H1 (cell line): ENCODE results near the gene PRCD. TPM values are rescaled to one million over a fixed set of nuclear protein-coding genes. Genes with fewer than 3 reads are reported as not detected.

ENCODE experiments used
- CTCF ChIA-PET: fragments of 300-600 bp; sonication (Branson Sonifier 250); formaldehyde crosslinking; loops from one replicate; lab custom pipeline; 2021; ENCODE audit not compliant: partially characterized antibody; lab: Charles Lee
- POLR2A ChIA-PET: fragments of 300-600 bp; sonication (Branson Sonifier 250); formaldehyde crosslinking; loops from one replicate; lab custom pipeline; 2021; ENCODE audit warnings: inconsistent platforms; ENCODE audit not compliant: partially characterized antibody; lab: Charles Lee
- DNase-seq, 2 experiments: peaks; one replicate each; pipeline versions ENCODE4 v3.0.0 to v3.0.0-alpha.2; 2010 to 2022; ENCODE audit warnings: low spot score in 2 of 2, low read depth in 1 of 2, mixed read lengths in 1 of 2
- FAIRE-seq: peaks from 2 replicates; lab custom pipeline; 2011; peaks lifted over from hg19 to GRCh38; lab: Jason Lieb, UNC
- H2AFZ ChIP-seq: 2 replicates; pipeline ENCODE4 v1.8.1; 2012; ENCODE audit warnings: low read length, inconsistent platforms
- H2AK5ac ChIP-seq: 2 replicates; pipeline ENCODE4 v1.6.1; 2013; ENCODE audit warnings: low read depth, low read length
- H2BK120ac ChIP-seq: replicated peaks from 2 replicates; pipeline ENCODE3; 2013; ENCODE audit warnings: low read depth, low read length, inconsistent platforms
- H2BK12ac ChIP-seq: 2 replicates; pipeline ENCODE4 v1.6.1; 2013; ENCODE audit warnings: low read depth, low read length
- H2BK15ac ChIP-seq: 2 replicates; pipeline ENCODE4 v1.6.1; 2013; ENCODE audit warnings: low read length
- H2BK20ac ChIP-seq: 2 replicates; pipeline ENCODE4 v1.6.1; 2013; ENCODE audit warnings: low read length
- H2BK5ac ChIP-seq: 2 replicates; pipeline ENCODE4 v1.6.1; 2013; ENCODE audit warnings: low read depth, low read length
- H3K14ac ChIP-seq: 2 replicates; pipeline ENCODE4 v1.6.1; 2013; ENCODE audit warnings: inconsistent platforms; ENCODE audit not compliant: insufficient read length
- H3K18ac ChIP-seq: 2 replicates; pipeline ENCODE4 v1.6.1; 2013; ENCODE audit warnings: low read length; ENCODE audit errors: extremely low read depth
- H3K23ac ChIP-seq: 2 replicates; pipeline ENCODE4 v1.6.1; 2013; ENCODE audit warnings: inconsistent platforms; ENCODE audit not compliant: insufficient read length
- H3K23me2 ChIP-seq: 2 replicates; pipeline ENCODE4 v1.6.1; 2013; ENCODE audit warnings: low read depth, low read length
- H3K27ac ChIP-seq: 2 replicates; pipeline ENCODE4 v1.6.1; 2011; ENCODE audit warnings: low read depth, low read length, inconsistent platforms
- H3K27me3 ChIP-seq, 4 experiments: replicated peaks in 1 of 4; 1 replicate in 1 of 4; 2 replicates in 3 of 4; pipeline versions ENCODE4 v1.6.1 to v1.8.1; 2011 to 2013; ENCODE audit warnings: low read length in 3 of 4, mild to moderate bottlenecking in 3 of 4, inconsistent platforms in 2 of 4, mixed read lengths in 2 of 4, moderate library complexity in 1 of 4; ENCODE audit not compliant: control insufficient read depth in 3 of 4, insufficient read depth in 3 of 4; ENCODE audit errors: extremely low read depth in 1 of 4
- H3K36me3 ChIP-seq, 4 experiments: 2 replicates each; pipeline versions ENCODE4 v1.6.1 to v1.8.1; 2011 to 2013; ENCODE audit warnings: mild to moderate bottlenecking in 4 of 4, low read length in 3 of 4, moderate library complexity in 2 of 4, control low read depth in 1 of 4, inconsistent platforms in 1 of 4; ENCODE audit not compliant: insufficient read depth in 4 of 4, control insufficient read depth in 2 of 4
- H3K4ac ChIP-seq: replicated peaks from 2 replicates; pipeline ENCODE3; 2013; ENCODE audit warnings: low read length, low read depth, mixed read lengths, inconsistent platforms; ENCODE audit not compliant: insufficient read length
- H3K4me1 ChIP-seq, 4 experiments: replicated peaks in 1 of 4; 1 replicate in 1 of 4; 2 replicates in 3 of 4; pipeline versions ENCODE4 v1.6.1 to v1.8.1; 2011 to 2013; ENCODE audit warnings: low read length in 3 of 4, inconsistent platforms in 2 of 4, mixed read lengths in 1 of 4; ENCODE audit not compliant: insufficient read depth in 4 of 4, control insufficient read depth in 3 of 4
- H3K4me2 ChIP-seq, 2 experiments: 2 replicates each; pipeline versions ENCODE4 v1.6.1 to v1.8.1; 2011 to 2013; ENCODE audit warnings: low read depth in 2 of 2, low read length in 2 of 2, control low read depth in 1 of 2, inconsistent platforms in 1 of 2, mild to moderate bottlenecking in 1 of 2; ENCODE audit not compliant: insufficient read depth in 1 of 2
- H3K4me3 ChIP-seq, 4 experiments: fragments of 200-600, 300-600 bp in 1 of 4; sonication (generic), shearing (Covaris generic), sonication (Bioruptor Twin) in 1 of 4; 2 replicates each; pipeline versions ENCODE4 v1.5.1 to v1.8.1; 2011 to 2016; ENCODE audit warnings: low read length in 4 of 4, low read depth in 3 of 4, control low read depth in 2 of 4, inconsistent platforms in 2 of 4, mild to moderate bottlenecking in 2 of 4, mixed read lengths in 1 of 4, moderate library complexity in 1 of 4; ENCODE audit not compliant: insufficient read depth in 2 of 4; ENCODE audit errors: extremely low read depth in 1 of 4
- H3K56ac ChIP-seq: replicated peaks from 2 replicates; pipeline ENCODE3; 2013; ENCODE audit warnings: low read depth, mild to moderate bottlenecking, mixed read lengths, low read length, inconsistent platforms; ENCODE audit not compliant: insufficient read length
- H3K79me1 ChIP-seq: 2 replicates; pipeline ENCODE4 v1.6.1; 2013; ENCODE audit warnings: low read depth, low read length, control low read depth
- H3K79me2 ChIP-seq, 2 experiments: 2 replicates each; pipeline versions ENCODE4 v1.6.1 to v1.8.1; 2012 to 2013; ENCODE audit warnings: low read length in 2 of 2, mild to moderate bottlenecking in 2 of 2, inconsistent platforms in 1 of 2; ENCODE audit not compliant: insufficient read depth in 2 of 2, control insufficient read depth in 1 of 2
- H3K9ac ChIP-seq, 4 experiments: replicated peaks in 1 of 4; 1 replicate in 1 of 4; 2 replicates in 3 of 4; pipeline versions ENCODE4 v1.6.1 to v1.8.1; 2011 to 2013; ENCODE audit warnings: low read depth in 3 of 4, low read length in 3 of 4, control low read depth in 2 of 4, mild to moderate bottlenecking in 2 of 4, moderate library complexity in 2 of 4, inconsistent platforms in 1 of 4; ENCODE audit errors: extremely low read depth in 1 of 4
- H3K9me3 ChIP-seq, 2 experiments: 2 replicates each; pipeline versions ENCODE4 v1.6.1 to v1.8.1; 2012 to 2013; ENCODE audit warnings: mild to moderate bottlenecking in 2 of 2, moderate library complexity in 2 of 2, control low read depth in 1 of 2, inconsistent platforms in 1 of 2, low read depth in 1 of 2, low read length in 1 of 2, mixed read lengths in 1 of 2; ENCODE audit not compliant: insufficient read depth in 2 of 2
- H4K20me1 ChIP-seq, 2 experiments: replicated peaks in 1 of 2; 2 replicates each; pipeline versions ENCODE3 to v1.8.1; 2011 to 2013; ENCODE audit warnings: inconsistent platforms in 2 of 2, low read length in 2 of 2, mild to moderate bottlenecking in 1 of 2; ENCODE audit not compliant: insufficient read depth in 2 of 2, control insufficient read depth in 1 of 2
- H4K5ac ChIP-seq: 2 replicates; pipeline ENCODE4 v1.6.1; 2013; ENCODE audit warnings: low read length, low read depth, mixed read lengths, inconsistent platforms; ENCODE audit not compliant: insufficient read length
- H4K8ac ChIP-seq: 2 replicates; pipeline ENCODE4 v1.8.0; 2013; ENCODE audit warnings: mild to moderate bottlenecking, moderate library complexity, low read length, inconsistent platforms; ENCODE audit not compliant: insufficient read depth; ENCODE audit errors: extremely low read depth
- H4K91ac ChIP-seq: replicated peaks from 2 replicates; pipeline ENCODE3; 2013; ENCODE audit warnings: low read length, mixed read lengths, inconsistent platforms; ENCODE audit not compliant: insufficient read length
- CTCF ChIP-seq, 3 experiments: IDR thresholded peaks; 1 replicate in 2 of 3; 2 replicates in 1 of 3; pipeline versions ENCODE4 v1.5.1 to v1.6.1; 2011; ENCODE audit warnings: low read length in 3 of 3, mild to moderate bottlenecking in 3 of 3, inconsistent platforms in 2 of 3, low read depth in 1 of 3, moderate library complexity in 1 of 3; ENCODE audit not compliant: insufficient read depth in 1 of 3; ENCODE audit errors: control extremely low read depth in 1 of 3
- KDM5A ChIP-seq: fragments of 200-600 bp; IDR thresholded peaks from 2 replicates; pipeline ENCODE4 v1.7.1; 2012; ENCODE audit warnings: mild to moderate bottlenecking, low read length, inconsistent platforms, mixed read lengths
- MAX ChIP-seq: IDR thresholded peaks from 2 replicates; pipeline ENCODE4 v1.6.1; 2012; ENCODE audit warnings: inconsistent platforms
- NANOG ChIP-seq: IDR thresholded peaks from 2 replicates; pipeline ENCODE4 v1.6.1; 2011; ENCODE audit warnings: low read length, low read depth, mild to moderate bottlenecking, inconsistent platforms; ENCODE audit not compliant: insufficient read depth, poor library complexity, severe bottlenecking
- POLR2A ChIP-seq, 2 experiments: IDR thresholded peaks; 1 replicate in 1 of 2; 2 replicates in 1 of 2; pipeline ENCODE4 v1.6.1; 2011; ENCODE audit warnings: low read depth in 2 of 2, low read length in 2 of 2, mild to moderate bottlenecking in 2 of 2; ENCODE audit errors: control extremely low read depth in 1 of 2
- POU5F1 ChIP-seq: IDR thresholded peaks from 2 replicates; pipeline ENCODE4 v1.6.1; 2011; ENCODE audit warnings: low read depth, mild to moderate bottlenecking, low read length, moderate library complexity
- RBBP5 ChIP-seq: IDR thresholded peaks from 2 replicates; pipeline ENCODE4 v1.7.1; 2012; ENCODE audit warnings: low read depth, mild to moderate bottlenecking, inconsistent platforms, low read length, moderate library complexity, borderline replicate concordance
- TEAD4 ChIP-seq: IDR thresholded peaks from 2 replicates; pipeline ENCODE4 v1.6.1; 2012; ENCODE audit warnings: low read depth, low read length, inconsistent platforms, mixed read lengths
- WGBS, 2 experiments: shearing (Covaris generic) in 1 of 2; methylation state at CpG; one replicate each; pipeline versions ENCODE4 v1.1.6 to v1.1.7; 2013 to 2015; ENCODE audit warnings: low lambda C conversion rate in 2 of 2, mixed read lengths in 2 of 2, inconsistent platforms in 1 of 2, low coverage in 1 of 2, missing lambda C conversion rate in 1 of 2; ENCODE audit not compliant: insufficient replicate concordance in 2 of 2, insufficient coverage in 1 of 2, insufficient read length in 1 of 2; ENCODE audit errors: extremely low coverage in 1 of 2, missing lambda C conversion rate in 1 of 2; 5-methylcytosine and 5-hydroxymethylcytosine counted together
- polyA plus RNA-seq, 7 experiments: library from polyadenylated mRNA; depleted of rRNA in 3 of 7; stranded (reverse) in 5 of 7; unstranded in 2 of 7; fragments of >200 nt in 5 of 7; fragments of 200-250 nt in 2 of 7; gene quantifications; 1 replicate in 5 of 7; 2 replicates in 1 of 7; 4 replicates in 1 of 7; pipeline versions ENCODE4 v1.2.1 to v1.2.3, GENCODE V29; 2011 to 2013; ENCODE audit warnings: missing spikeins in 2 of 7, mixed read lengths in 2 of 7
- total RNA-seq: library from RNA; stranded (reverse); fragmentation: NEBNext Ultra II Directional; extraction: Animal tissue kit (Norgen Biotek cat#: 25700); gene quantifications from 2 replicates; pipeline ENCODE4 v1.2.1, GENCODE V29; 2021

The PRCD gene
- total and polyA plus RNA-seq, 2 of the 8 experiments (the other 6 are each of a cell fraction or from before 2014, with no cell fraction given) = 0.77 to 2.1 TPM

- H3K79me2 ChIP-seq = no peaks in the 10 kb centered on the region
- H3K9me3 ChIP-seq = no peaks in the 10 kb centered on the region
- peak overlapping the region; percentile 50; the same call in 1 of the 2 replicates for H2BK12ac ChIP-seq
- H3K23ac ChIP-seq = no peak overlapping the region
- H4K5ac ChIP-seq = no peak overlapping the region
- no peaks in the 10 kb centered on the region for H3K36me3 ChIP-seq
- no peak overlapping the region for H3K27ac ChIP-seq
- peak overlapping the region; percentile 85 for H4K91ac ChIP-seq
- H2BK15ac ChIP-seq = peak overlapping the region; percentile 19; the same call in 1 of the 2 replicates
- 53% methylated on average over 24 of the region's 26 CpGs; no CpG with 5 or more reads in 1 of the 2 experiments for WGBS, 2 experiments
- FAIRE-seq (no peak), DNase-seq (peak in 1 of 2 experiments; percentile 78)
- H4K8ac ChIP-seq = peak overlapping the region; percentile 1; the same call in 1 of the 2 replicates
- no peak overlapping the region for H2AK5ac ChIP-seq
- 0 out of 2 replicates have a peak overlapping the region, but pooled peaks have one; percentile 32 for H2BK20ac ChIP-seq
- H3K4me2 ChIP-seq = peak overlapping the region; percentile 1 to 38; a peak in 2 of 4 replicates
- peaks cover 0 to 5% (median 0%) of the 10 kb centered on the region in 4 experiments; a peak in 2 of 7 replicates for H3K27me3 ChIP-seq
- peak overlapping the region; percentile 35; the same call in 1 of the 2 replicates for H2BK5ac ChIP-seq
- no peak overlapping the region for H2AFZ ChIP-seq
- H4K20me1 ChIP-seq = no peaks in the 10 kb centered on the region
- H2BK120ac ChIP-seq = no peak overlapping the region
- H3K9ac ChIP-seq = no peak overlapping the region
- no peak overlapping the region for H3K14ac ChIP-seq
- no peak overlapping the region for H3K4me3 ChIP-seq
- no peaks in the 10 kb centered on the region; the same call in 1 of the 2 replicates for H3K79me1 ChIP-seq
- H3K4me1 ChIP-seq = peaks cover 0 to 34% (median 24%) of the 10 kb centered on the region in 4 experiments; a peak in 6 of 7 replicates
- no peak overlapping the region for H3K56ac ChIP-seq
- H3K4ac ChIP-seq = no peak overlapping the region
- ChIA-PET POLR2A (interaction anchor here (0.8 to 5.1 kb wide), 7 partner anchors 9 to 39 kb away, joined by 3 to 30 read pairs (median 4); partner anchors contain the start of gene PRCD), CTCF (interaction anchor here (0.8 to 4.9 kb wide), 20 partner anchors 9 to 187 kb away, joined by 3 to 41 read pairs (median 4); partner anchors contain the start of genes AANAT and PRCD)
- no peaks in the 10 kb centered on the region for H3K23me2 ChIP-seq
- no peak overlapping the region; the same call in 1 of the 2 replicates for H3K18ac ChIP-seq
- TF ChIP-seq POU5F1 = no peak
- TF ChIP-seq MAX = peak; percentile 70; the same call in 1 of the 2 replicates
- TF ChIP-seq CTCF (IDR thresholded peaks at IDR 0.05; ENCODE audit: control extremely low read depth in 1 of 3, insufficient read depth in 1 of 3, low read depth in 1 of 3, low read length in 3 of 3) = peak in 2 of 3 experiments; percentile 18 to 21; a peak in 2 of 4 replicates
- no peak for TF ChIP-seq KDM5A
- no peak for TF ChIP-seq POLR2A (IDR thresholded peaks at IDR 0.05; ENCODE audit: control extremely low read depth in 1 of 2, low read depth in 2 of 2, low read length in 2 of 2)
- TF ChIP-seq TEAD4 = 0 out of 2 replicates have a peak, but pooled peaks have one; percentile 11
- TF ChIP-seq NANOG = no peak
- TF ChIP-seq RBBP5 = no peak
Observed at GRCh38 chr17:76527430-76528111, 12.3 kb upstream of the PRCD start.
